ENCODE results near the gene IGF2. TPM values are rescaled to one million over a fixed set of nuclear protein-coding genes. Genes with fewer than 3 reads are reported as not detected.

The IGF2 gene
- total RNA-seq, 1 donor from 2014 or later, result 188 TPM

DNA sequence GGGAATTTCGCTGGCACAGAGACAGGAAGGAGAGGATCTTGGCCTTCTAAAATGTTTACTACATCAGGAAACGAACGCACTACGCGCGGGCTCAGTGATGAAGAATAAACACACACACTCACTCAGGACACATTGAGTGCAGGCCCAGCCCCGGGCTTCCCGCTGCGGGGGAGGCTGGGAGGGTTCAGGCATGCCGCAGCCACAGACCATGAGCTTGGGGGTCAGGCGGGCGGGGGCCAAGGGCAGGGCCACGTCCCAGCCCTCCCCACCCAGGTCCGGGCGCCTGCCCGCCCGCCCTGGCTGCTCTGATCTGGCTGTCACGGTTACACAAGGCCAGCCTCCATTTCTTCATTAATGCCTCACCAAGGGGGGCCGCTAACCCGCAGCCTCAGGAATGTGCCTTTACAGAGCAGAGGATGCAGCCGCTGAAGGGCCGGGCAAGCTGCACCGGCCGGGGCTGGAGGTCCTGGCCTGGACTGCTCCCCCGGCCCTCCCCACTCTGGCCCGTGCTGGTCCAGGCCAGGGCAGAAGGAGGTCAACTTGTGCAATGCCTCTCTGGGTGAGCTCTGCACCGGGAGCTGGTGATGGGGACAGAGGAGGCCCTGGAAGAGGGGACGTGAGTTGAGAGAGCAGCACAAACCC, 41.7 kb downstream of the IGF2 start:
- H3K4me1 ChIP-seq (ENCODE audit: insufficient read depth, low read length), result peaks cover 43% of the 10 kb centered on the region
- H3K27me3 ChIP-seq (ENCODE audit: insufficient read depth, low read length), result no peaks in the 10 kb centered on the region
- H3K9me3 ChIP-seq (ENCODE audit: insufficient read depth, low read depth, low read length), result peaks cover 7% of the 10 kb centered on the region
- TF ChIP-seq CTCF (IDR thresholded peaks at IDR 0.05; ENCODE audit: insufficient read depth, low read depth, low read length) (no peak), EZH2 (IDR thresholded peaks at IDR 0.05; ENCODE audit: insufficient read depth, low read length) (no peak)
- Mint-ChIP-seq H3K4me1 (ENCODE audit: low read depth, unreplicated experiment) (peaks cover 13% of the 10 kb centered on the region), H3K27me3 (ENCODE audit: low read depth, unreplicated experiment) (peaks cover 20% of the 10 kb centered on the region), H3K4me3 (ENCODE audit: unreplicated experiment) (peak overlapping the region; percentile 64), H3K36me3 (ENCODE audit: low read depth, unreplicated experiment) (peaks cover 2% of the 10 kb centered on the region), H3K27ac (ENCODE audit: unreplicated experiment) (no peak overlapping the region), H3K9me3 (ENCODE audit: unreplicated experiment) (peaks cover 8% of the 10 kb centered on the region)
- H3K36me3 ChIP-seq (ENCODE audit: insufficient read depth, low read length), result no peaks in the 10 kb centered on the region
- DNase-seq (ENCODE audit: low read depth) (peak; percentile 60), FAIRE-seq (no peak)
- peak overlapping the region; percentile 71 for H2AFZ ChIP-seq (ENCODE audit: low read depth, low read length)
- H3K4me3 ChIP-seq (ENCODE audit: insufficient read depth, low read depth, low read length), result no peak overlapping the region
- H3K9ac ChIP-seq (ENCODE audit: low read length), result peak overlapping the region; percentile 72
- peak overlapping the region; percentile 72 for H3K4me2 ChIP-seq (ENCODE audit: low read length)
- H3K79me2 ChIP-seq (ENCODE audit: insufficient read depth, low read length), result no peaks in the 10 kb centered on the region
- no peaks in the 10 kb centered on the region for H4K20me1 ChIP-seq (ENCODE audit: insufficient read depth, low read length)
- peak overlapping the region; percentile 74 for H3K27ac ChIP-seq (ENCODE audit: low read depth, low read length)

GRCh38 chr11:2096919-2097301, 42.3 kb downstream of the IGF2 start:
- Histone ChIP-seq H3K9ac (ENCODE audit: low read length) (peak overlapping the region; percentile 72), H2AFZ (ENCODE audit: low read depth, low read length) (peak overlapping the region; percentile 71)

More at GRCh38 chr11:2096919-2097301, 42.3 kb downstream of the IGF2 start:
- no peaks in the 10 kb centered on the region for H4K20me1 ChIP-seq (ENCODE audit: insufficient read depth, low read length)
- peak overlapping the region; percentile 74 for H3K27ac ChIP-seq (ENCODE audit: low read depth, low read length)
- no peaks in the 10 kb centered on the region for H3K79me2 ChIP-seq (ENCODE audit: insufficient read depth, low read length)
- TF ChIP-seq CTCF (IDR thresholded peaks at IDR 0.05; ENCODE audit: insufficient read depth, low read depth, low read length) (no peak), EZH2 (IDR thresholded peaks at IDR 0.05; ENCODE audit: insufficient read depth, low read length) (no peak)
- peaks cover 7% of the 10 kb centered on the region for H3K9me3 ChIP-seq (ENCODE audit: insufficient read depth, low read depth, low read length)
- Mint-ChIP-seq H3K36me3 (ENCODE audit: low read depth, unreplicated experiment) (peaks cover 2% of the 10 kb centered on the region), H3K4me3 (ENCODE audit: unreplicated experiment) (peak overlapping the region; percentile 64), H3K9me3 (ENCODE audit: unreplicated experiment) (peaks cover 6% of the 10 kb centered on the region), H3K27me3 (ENCODE audit: low read depth, unreplicated experiment) (peaks cover 19% of the 10 kb centered on the region), H3K27ac (ENCODE audit: unreplicated experiment) (peak overlapping the region; percentile 47), H3K4me1 (ENCODE audit: low read depth, unreplicated experiment) (peaks cover 13% of the 10 kb centered on the region)
- FAIRE-seq (no peak), DNase-seq (ENCODE audit: low read depth) (no peak)
- H3K36me3 ChIP-seq (ENCODE audit: insufficient read depth, low read length), result no peaks in the 10 kb centered on the region
- H3K27me3 ChIP-seq (ENCODE audit: insufficient read depth, low read length), result no peaks in the 10 kb centered on the region
- peak overlapping the region; percentile 72 for H3K4me2 ChIP-seq (ENCODE audit: low read length)
- no peak overlapping the region for H3K4me3 ChIP-seq (ENCODE audit: insufficient read depth, low read depth, low read length)
- peaks cover 43% of the 10 kb centered on the region for H3K4me1 ChIP-seq (ENCODE audit: insufficient read depth, low read length)

Measured in astrocyte (in vitro differentiated cells and primary cell).